Aorta (tissue), 5 donors: ENCODE data around the gene PTPRG. TPM values are rescaled to one million over a fixed set of nuclear protein-coding genes. Genes with fewer than 3 reads are reported as not detected.

ENCODE experiments used
- ATAC-seq: fragments of 200-7000 bp; cut with Tn5 transposase; one replicate; pipeline ENCODE4 v1.9.1; 2022; ENCODE audit warnings: moderate library complexity; ENCODE audit not compliant: low FRiP score
- DNase-seq, 2 donors: peaks; one replicate each; pipeline ENCODE4 v3.0.0-alpha.2; 2020
- H3K27ac ChIP-seq, 2 donors: one replicate each; pipeline ENCODE4 v1.5.1; 2013; ENCODE audit warnings: low read length in 2 of 2, mild to moderate bottlenecking in 2 of 2, moderate library complexity in 2 of 2, control low read depth in 1 of 2, inconsistent platforms in 1 of 2, low read depth in 1 of 2
- H3K27me3 ChIP-seq, 2 donors: one replicate each; pipeline ENCODE4 v1.6.1; 2013; ENCODE audit warnings: control low read depth in 1 of 2, low read length in 1 of 2, mild to moderate bottlenecking in 1 of 2, moderate library complexity in 1 of 2; ENCODE audit not compliant: insufficient read depth in 2 of 2, control insufficient read depth in 1 of 2
- H3K36me3 ChIP-seq, 2 donors: one replicate each; pipeline ENCODE4 v1.6.1; 2013; ENCODE audit warnings: control low read depth in 1 of 2, low read length in 1 of 2, mild to moderate bottlenecking in 1 of 2; ENCODE audit not compliant: insufficient read depth in 2 of 2, control insufficient read depth in 1 of 2
- H3K4me1 ChIP-seq, 2 donors: one replicate each; pipeline ENCODE4 v1.6.1; 2013; ENCODE audit warnings: low read length in 2 of 2, control low read depth in 1 of 2, mild to moderate bottlenecking in 1 of 2, moderate library complexity in 1 of 2; ENCODE audit not compliant: insufficient read depth in 2 of 2, control insufficient read depth in 1 of 2
- H3K4me3 ChIP-seq, 2 donors: one replicate each; pipeline ENCODE4 v1.5.1; 2013; ENCODE audit warnings: low read length in 2 of 2, control low read depth in 1 of 2, mild to moderate bottlenecking in 1 of 2
- H3K9me3 ChIP-seq: one replicate; pipeline ENCODE4 v1.6.1; 2013; ENCODE audit warnings: mild to moderate bottlenecking, low read length; ENCODE audit not compliant: control insufficient read depth
- WGBS, 2 donors: extraction: QIAGEN DNeasy Blood & Tissue Kit; methylation state at CpG; one replicate each; pipeline ENCODE4 v1.1.7; 2013; 5-methylcytosine and 5-hydroxymethylcytosine counted together
- intact Hi-C, 2 donors: fragments of 100-400 bp; cut with DNase I; formaldehyde crosslinking; loops; one replicate each; pipeline versions ENCODE4 v1.14.2 to v1.15.0; 2022
- polyA plus RNA-seq, 2 donors: library from polyadenylated mRNA; stranded (reverse); fragments of 200-250 nt; gene quantifications; one replicate each; pipeline ENCODE4 v1.2.3, GENCODE V29; 2013
- total RNA-seq, 2 donors: library from RNA; stranded (reverse); fragmentation: NEBNext Ultra II Directional; extraction: Animal tissue kit (Norgen Biotek cat#: 25700); gene quantifications; one replicate each; pipeline ENCODE4 v1.2.1, GENCODE V29; 2021
- donor health status: healthy with polysubstance abuse.
- donor health status: Bipolar disorder and iron deficiency.
- donor health status: DM: no; HTN: no; CAD: no.
- donor health status: DM: no; HTN: no; CAD: no.
- donor health status: DM: yes; HTN: yes; CAD: no.

PTPRG gene
- total and polyA plus RNA-seq, 4 donors: 5.3 to 150 (median 52.4) TPM

- DNase-seq (no peak), ATAC-seq (peak; percentile 70)
- Histone ChIP-seq H3K4me3 (no peak overlapping the region), H3K27ac (peak overlapping the region in 1 of 2 donors; percentile 91), H3K4me1 (peaks cover 3 to 13% of the 10 kb centered on the region in 2 donors), H3K36me3 (no peaks in the 10 kb centered on the region), H3K9me3 (no peaks in the 10 kb centered on the region), H3K27me3 (no peaks in the 10 kb centered on the region)
- intact Hi-C loops: no loop called here
- WGBS, 2 donors: 18 to 51% methylated on average over 9 of the region's 9 CpGs
These were observed 535.8 kb downstream of the PTPRG start for GRCh38 chr3:62097121-62097520.

GRCh38 chr3:62098646-62099365 is 537.4 kb downstream of the PTPRG start:
- Histone ChIP-seq H3K9me3 (no peaks in the 10 kb centered on the region), H3K4me1 (peaks cover 3 to 13% of the 10 kb centered on the region in 2 donors), H3K27me3 (no peaks in the 10 kb centered on the region), H3K4me3 (no peak overlapping the region), H3K27ac (peak overlapping the region in 1 of 2 donors; percentile 51), H3K36me3 (no peaks in the 10 kb centered on the region)
- ATAC-seq: no peak
- no peak for DNase-seq
- intact Hi-C loops: no loop called here
- WGBS, 2 donors: 82 to 84% methylated on average over 4 of the region's 4 CpGs

- ATAC-seq (no peak), DNase-seq (no peak)
- Histone ChIP-seq H3K4me1 (peaks cover 3 to 13% of the 10 kb centered on the region in 2 donors), H3K36me3 (no peaks in the 10 kb centered on the region), H3K27ac (no peak overlapping the region), H3K9me3 (no peaks in the 10 kb centered on the region), H3K4me3 (no peak overlapping the region), H3K27me3 (no peaks in the 10 kb centered on the region)
- intact Hi-C loops: no loop called here
- 83 to 86% methylated on average over 7 of the region's 7 CpGs for WGBS, 2 donors
These were observed 539.1 kb downstream of the PTPRG start for GRCh38 chr3:62100282-62100989.

- Histone ChIP-seq H3K9me3 (no peaks in the 10 kb centered on the region), H3K27ac (no peak overlapping the region), H3K36me3 (no peaks in the 10 kb centered on the region), H3K4me1 (peaks cover 3 to 9% of the 10 kb centered on the region in 2 donors), H3K4me3 (no peak overlapping the region), H3K27me3 (no peaks in the 10 kb centered on the region)
- WGBS, 2 donors: 3 to 10% methylated on average over 1 of the region's 1 CpG
- no peak for DNase-seq
- ATAC-seq: peak; percentile 60
- intact Hi-C loops: no loop called here
These were observed 540.1 kb downstream of the PTPRG start for GRCh38 chr3:62101488-62101887.

- ATAC-seq: no peak
- Histone ChIP-seq H3K4me1 (peaks cover 3% of the 10 kb centered on the region in 2 donors), H3K27ac (no peak overlapping the region), H3K9me3 (no peaks in the 10 kb centered on the region), H3K4me3 (no peak overlapping the region), H3K36me3 (no peaks in the 10 kb centered on the region), H3K27me3 (no peaks in the 10 kb centered on the region)
- WGBS, 2 donors: 93 to 98% methylated on average over 3 of the region's 3 CpGs
- no peak for DNase-seq
- intact Hi-C loops: no loop called here
These were observed 542.2 kb downstream of the PTPRG start for GRCh38 chr3:62103531-62103930.

GRCh38 chr3:62109534-62109933 is 548.2 kb downstream of the PTPRG start:
- 63 to 65% methylated on average over 1 of the region's 1 CpG for WGBS, 2 donors
- no peak overlapping the region for H3K4me3 ChIP-seq
- peak; percentile 48 for ATAC-seq
- no peaks in the 10 kb centered on the region for H3K36me3 ChIP-seq
- H3K27ac ChIP-seq: peak overlapping the region in 1 of 2 donors; percentile 44
- intact Hi-C loops: no loop called here
- DNase-seq: peak in 1 of 2 donors; percentile 75
- no peaks in the 10 kb centered on the region for H3K27me3 ChIP-seq
- no peaks in the 10 kb centered on the region for H3K9me3 ChIP-seq
- no peaks in the 10 kb centered on the region for H3K4me1 ChIP-seq

GRCh38 chr3:62110443-62111225 is 549.3 kb downstream of the PTPRG start:
- intact Hi-C loops: no loop called here
- no peaks in the 10 kb centered on the region for H3K9me3 ChIP-seq
- no peaks in the 10 kb centered on the region for H3K27me3 ChIP-seq
- ATAC-seq (no peak), DNase-seq (no peak)
- WGBS, 2 donors: 88 to 92% methylated on average over 5 of the region's 5 CpGs
- no peaks in the 10 kb centered on the region for H3K36me3 ChIP-seq
- no peak overlapping the region for H3K27ac ChIP-seq
- H3K4me1 ChIP-seq: no peaks in the 10 kb centered on the region
- H3K4me3 ChIP-seq: no peak overlapping the region

- Histone ChIP-seq H3K27me3 (no peaks in the 10 kb centered on the region), H3K27ac (no peak overlapping the region), H3K4me1 (peaks cover 0 to 2% of the 10 kb centered on the region in 2 donors), H3K4me3 (no peak overlapping the region), H3K9me3 (no peaks in the 10 kb centered on the region), H3K36me3 (no peaks in the 10 kb centered on the region)
- no peak for DNase-seq
- 89 to 95% methylated on average over 3 of the region's 3 CpGs for WGBS, 2 donors
- ATAC-seq: no peak
- intact Hi-C loops: no loop called here
These were observed 551.7 kb downstream of the PTPRG start for GRCh38 chr3:62113092-62113491.
